ENCODE results near the gene ATP7A.
"Not testable (repeated sequence)": the region's sequence is repeated elsewhere in the genome, so short reads cannot be mapped to it uniquely, and the experiment has no call there.

- TF ChIP-seq CTCF, EZH2 (IDR thresholded peaks at IDR 0.05): not testable (repeated sequence)
These were observed 34.5 kb downstream of the ATP7A start for GRCh38 chrX:77945031-77945430.
